ENCODE measurements around the gene GALNT2. TPM values are rescaled to one million over a fixed set of nuclear protein-coding genes. Genes with fewer than 3 reads are reported as not detected.

Gene GALNT2
- total RNA-seq, 1 donor, result 17.2 TPM

DNA sequence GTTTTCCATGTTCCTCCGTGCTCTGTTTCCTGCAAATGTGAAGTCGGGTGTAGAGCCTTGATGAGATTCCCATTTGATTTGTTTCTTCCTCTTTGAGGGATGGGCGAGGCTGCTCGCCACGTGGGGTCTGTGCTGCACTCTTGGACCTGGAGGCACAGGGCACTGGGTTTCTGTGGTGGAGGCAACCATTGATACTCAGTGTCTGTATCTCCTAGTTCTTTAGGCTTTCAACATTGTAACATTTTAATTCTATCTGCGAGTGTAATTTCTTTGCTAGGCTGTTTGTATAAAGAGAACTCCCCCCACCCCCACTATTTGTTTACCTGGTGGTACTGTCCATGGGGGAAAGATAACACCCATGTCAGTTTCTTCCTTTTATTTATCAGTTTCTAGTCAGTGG is 52.3 kb downstream of the GALNT2 start:
- Histone ChIP-seq H3K4me3 (ENCODE audit: low read length) (no peak overlapping the region), H3K4me1 (ENCODE audit: insufficient read depth, low read length) (peaks cover 18% of the 10 kb centered on the region), H3K9me3 (ENCODE audit: low read depth, low read length) (no peaks in the 10 kb centered on the region), H3K27me3 (ENCODE audit: insufficient read depth, low read length) (no peaks in the 10 kb centered on the region)

DNA sequence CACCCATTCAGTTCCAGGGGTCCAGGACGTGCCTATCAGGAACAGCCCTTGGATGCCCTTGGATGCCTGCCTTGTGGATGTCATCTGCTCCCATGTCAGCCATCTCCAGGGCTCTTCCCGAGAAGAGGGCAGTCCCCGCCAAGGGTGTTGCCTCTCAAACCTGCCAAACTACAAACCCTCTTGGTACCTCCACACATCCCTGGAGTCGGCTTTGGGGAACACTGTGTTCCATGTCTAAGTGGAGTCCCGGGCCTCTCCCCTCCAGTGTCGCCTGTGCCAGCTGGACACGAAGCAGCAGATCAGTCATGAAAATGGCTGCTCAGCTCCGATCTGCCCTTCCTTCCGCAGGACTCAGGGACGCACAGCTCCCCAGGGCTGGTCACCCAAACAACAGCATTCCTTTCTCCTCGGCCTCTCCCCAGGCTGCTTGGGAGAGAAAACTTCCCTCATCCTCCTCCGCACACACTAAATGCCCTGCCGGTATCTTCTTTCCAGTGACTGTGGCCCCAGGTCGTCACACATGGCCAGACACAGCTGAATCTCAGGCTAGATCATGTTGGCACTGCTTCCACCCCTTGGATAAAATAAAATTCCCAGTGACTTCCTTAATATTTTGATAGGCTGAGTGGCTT is 53.4 kb downstream of the GALNT2 start:
- Histone ChIP-seq H3K9me3 (ENCODE audit: low read depth, low read length) (no peaks in the 10 kb centered on the region), H3K4me1 (ENCODE audit: insufficient read depth, low read length) (peaks cover 28% of the 10 kb centered on the region), H3K4me3 (ENCODE audit: low read length) (no peak overlapping the region), H3K27me3 (ENCODE audit: insufficient read depth, low read length) (no peaks in the 10 kb centered on the region)

DNA sequence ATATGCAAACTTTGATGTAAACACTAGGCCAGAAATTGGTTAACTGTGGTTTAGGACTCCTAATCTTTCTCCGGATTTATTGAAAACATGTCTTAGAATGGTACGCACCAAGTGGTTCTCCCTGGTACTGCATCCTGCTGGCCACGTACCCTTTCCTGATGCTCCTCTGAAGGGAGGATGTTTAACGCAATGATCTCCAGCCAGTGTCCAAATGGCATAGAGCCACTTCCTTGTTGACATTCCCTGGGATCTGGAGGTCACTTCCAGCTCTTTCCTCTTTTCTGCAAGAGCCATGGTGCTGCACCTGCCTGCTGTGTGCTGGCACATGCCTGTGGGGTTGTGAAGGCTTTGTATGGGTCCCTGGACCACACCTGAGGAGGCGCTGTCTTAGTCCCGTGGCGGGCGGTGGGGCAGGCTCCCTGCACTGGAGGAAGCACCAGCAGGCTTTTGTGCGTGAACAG is 53.9 kb downstream of the GALNT2 start:
- no peaks in the 10 kb centered on the region for H3K27me3 ChIP-seq (ENCODE audit: insufficient read depth, low read length)
- H3K9me3 ChIP-seq (ENCODE audit: low read depth, low read length), result no peaks in the 10 kb centered on the region
- no peak overlapping the region for H3K4me3 ChIP-seq (ENCODE audit: low read length)
- peaks cover 34% of the 10 kb centered on the region for H3K4me1 ChIP-seq (ENCODE audit: insufficient read depth, low read length)

DNA sequence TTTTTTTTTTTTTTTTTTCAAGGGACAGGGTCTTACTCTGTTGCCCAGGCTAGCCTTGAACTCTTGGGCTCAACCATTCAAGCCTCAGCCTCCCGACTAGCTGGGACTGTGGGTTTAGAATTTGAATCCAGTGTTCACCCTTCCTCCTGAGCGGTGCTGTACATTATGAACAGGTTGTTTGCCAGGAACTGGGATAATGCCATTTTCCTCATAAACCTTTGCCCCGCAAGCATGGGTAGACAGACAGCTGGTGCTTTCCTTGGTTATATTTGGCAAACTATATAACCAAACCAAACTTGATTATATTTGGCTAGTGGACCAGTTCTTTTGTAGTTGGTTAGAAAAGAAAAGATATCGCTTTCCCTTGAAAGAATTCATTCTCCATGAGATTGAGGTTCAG is 54.9 kb downstream of the GALNT2 start:
- no peaks in the 10 kb centered on the region for H3K27me3 ChIP-seq (ENCODE audit: insufficient read depth, low read length)
- no peak overlapping the region for H3K4me3 ChIP-seq (ENCODE audit: low read length)
- peaks cover 44% of the 10 kb centered on the region for H3K4me1 ChIP-seq (ENCODE audit: insufficient read depth, low read length)
- no peaks in the 10 kb centered on the region for H3K9me3 ChIP-seq (ENCODE audit: low read depth, low read length)

DNA sequence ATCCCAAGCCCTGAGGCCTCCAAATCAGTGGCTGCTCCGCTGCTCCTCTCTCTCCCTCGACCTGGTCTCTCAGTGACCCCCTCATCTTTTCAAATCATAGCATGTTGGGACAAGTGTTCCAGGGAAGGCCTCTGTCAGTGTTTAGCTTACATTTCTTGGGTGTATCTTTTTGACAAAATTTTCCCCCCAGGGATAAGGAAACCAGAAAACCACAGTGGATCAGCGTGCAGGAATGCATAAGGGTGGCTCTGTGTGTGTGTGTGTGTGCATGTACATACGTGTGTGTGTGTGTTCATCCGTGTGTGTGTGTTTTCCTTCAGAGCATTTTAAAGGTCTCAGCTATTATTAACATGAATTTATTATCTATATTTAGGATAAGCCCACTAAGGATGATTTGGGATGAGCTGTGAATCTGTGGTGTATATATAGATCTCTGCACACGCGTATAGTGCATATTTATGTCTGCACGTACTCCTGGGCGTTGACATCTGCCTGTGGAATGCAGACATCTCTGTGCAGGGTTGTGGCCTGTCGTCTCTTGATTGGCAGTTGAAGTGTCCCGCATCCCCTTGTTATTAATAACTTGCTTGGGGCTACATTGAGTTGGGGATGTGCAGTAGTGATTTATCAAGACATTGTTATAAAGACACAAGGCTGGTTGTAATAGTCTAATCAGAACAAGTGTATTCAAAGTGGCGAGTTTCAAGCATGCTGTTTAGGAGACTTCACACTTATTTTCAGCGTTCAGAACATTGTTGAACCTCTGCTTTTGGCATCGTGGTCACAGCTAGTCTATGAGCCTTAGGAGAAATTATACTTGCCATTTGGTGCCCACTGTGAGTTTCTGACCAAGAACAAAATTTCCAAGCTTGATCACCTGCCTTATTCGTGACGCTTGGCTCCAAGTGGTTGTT is 55.6 kb downstream of the GALNT2 start:
- no peaks in the 10 kb centered on the region for H3K27me3 ChIP-seq (ENCODE audit: insufficient read depth, low read length)
- H3K9me3 ChIP-seq (ENCODE audit: low read depth, low read length), result no peaks in the 10 kb centered on the region
- no peak overlapping the region for H3K4me3 ChIP-seq (ENCODE audit: low read length)
- peaks cover 51% of the 10 kb centered on the region for H3K4me1 ChIP-seq (ENCODE audit: insufficient read depth, low read length)

DNA sequence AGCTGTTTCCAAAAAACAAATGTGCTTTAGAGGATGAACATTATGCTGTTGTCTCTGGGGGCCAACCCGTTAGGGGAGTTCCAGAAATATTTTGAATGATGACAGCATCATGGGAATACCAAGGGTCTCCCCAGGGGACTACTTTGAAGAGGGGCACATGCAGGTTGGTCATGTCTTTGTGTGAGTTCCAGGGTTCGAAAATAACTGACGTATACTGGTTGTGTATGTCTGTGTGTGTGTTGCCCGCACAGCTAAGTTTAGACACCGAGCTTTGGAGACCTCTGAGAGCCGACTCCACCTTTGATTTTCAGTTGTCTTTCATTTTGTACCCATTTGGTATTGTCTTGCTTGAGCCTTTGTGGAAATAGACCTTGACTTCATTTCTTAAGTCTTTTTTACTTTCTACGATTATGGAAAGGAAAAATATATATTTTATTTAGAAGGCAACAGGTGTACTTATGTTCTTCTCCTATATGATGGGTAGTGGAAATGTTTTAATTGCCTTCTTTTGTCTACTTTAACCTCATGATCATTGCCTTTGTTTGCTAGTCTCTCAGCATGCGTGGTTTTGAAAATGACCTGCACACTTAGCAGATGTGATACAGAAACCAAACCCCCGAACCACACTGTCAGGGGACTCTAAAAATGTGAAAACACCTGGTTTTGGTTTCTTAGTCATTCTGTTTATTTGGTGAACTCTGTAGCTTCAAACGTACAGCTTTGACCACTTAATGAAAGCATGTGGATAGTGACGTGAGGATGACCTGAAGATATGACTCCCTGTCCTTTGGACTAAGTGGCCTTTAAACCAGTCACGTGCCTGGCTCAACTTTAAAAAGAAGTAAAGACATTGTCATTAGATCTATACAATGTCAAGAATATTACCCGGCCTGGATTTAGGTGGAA is 56.5 kb downstream of the GALNT2 start:
- no peaks in the 10 kb centered on the region for H3K9me3 ChIP-seq (ENCODE audit: low read depth, low read length)
- peaks cover 54% of the 10 kb centered on the region for H3K4me1 ChIP-seq (ENCODE audit: insufficient read depth, low read length)
- H3K4me3 ChIP-seq (ENCODE audit: low read length), result no peak overlapping the region
- H3K27me3 ChIP-seq (ENCODE audit: insufficient read depth, low read length), result no peaks in the 10 kb centered on the region

DNA sequence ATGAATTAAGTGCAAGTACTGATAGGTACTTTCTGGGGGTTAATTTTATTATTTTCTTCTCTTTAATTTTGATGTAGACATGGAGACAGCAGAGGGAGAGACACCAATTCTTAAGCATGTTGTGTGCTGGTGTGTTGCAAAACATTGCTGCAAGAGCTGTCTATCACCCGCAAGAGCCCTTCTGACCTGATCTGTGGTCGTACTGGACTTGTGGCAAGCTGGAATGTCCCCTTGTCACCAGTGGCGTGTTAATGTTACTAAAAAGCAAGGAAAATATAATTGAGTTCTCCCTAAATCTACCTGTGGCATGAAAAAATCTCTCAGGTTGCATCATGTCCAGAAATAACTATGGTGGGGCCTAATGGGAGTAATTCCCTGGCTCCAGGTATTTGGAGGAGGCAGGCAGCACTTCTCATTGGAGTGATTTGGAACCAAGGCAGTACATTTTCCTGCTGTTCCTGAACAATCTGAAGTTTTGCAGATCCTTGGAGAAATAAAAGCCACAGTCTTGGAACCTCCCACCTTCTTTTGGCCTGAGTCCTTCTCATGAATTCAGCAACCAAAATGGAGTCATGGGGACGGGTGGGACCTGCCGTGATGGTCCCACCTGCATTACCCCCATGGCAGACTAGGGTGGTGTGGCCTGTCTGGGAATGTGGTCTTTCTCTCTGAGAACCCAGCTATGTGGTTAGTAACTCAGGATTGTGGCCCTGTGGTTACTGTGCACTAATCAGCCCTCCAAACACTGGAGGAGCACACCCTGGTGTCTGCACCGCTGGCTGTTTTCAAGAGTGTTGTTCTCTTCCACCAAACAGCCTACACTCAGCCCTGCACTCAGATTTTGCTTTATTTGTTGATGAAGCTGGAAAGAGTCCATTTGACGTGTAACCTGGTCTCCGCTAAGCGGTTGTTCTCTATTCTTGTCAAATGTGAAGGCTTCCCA is 57.4 kb downstream of the GALNT2 start:
- H3K27me3 ChIP-seq (ENCODE audit: insufficient read depth, low read length), result no peaks in the 10 kb centered on the region
- no peaks in the 10 kb centered on the region for H3K9me3 ChIP-seq (ENCODE audit: low read depth, low read length)
- no peak overlapping the region for H3K4me3 ChIP-seq (ENCODE audit: low read length)
- peaks cover 54% of the 10 kb centered on the region for H3K4me1 ChIP-seq (ENCODE audit: insufficient read depth, low read length)

DNA sequence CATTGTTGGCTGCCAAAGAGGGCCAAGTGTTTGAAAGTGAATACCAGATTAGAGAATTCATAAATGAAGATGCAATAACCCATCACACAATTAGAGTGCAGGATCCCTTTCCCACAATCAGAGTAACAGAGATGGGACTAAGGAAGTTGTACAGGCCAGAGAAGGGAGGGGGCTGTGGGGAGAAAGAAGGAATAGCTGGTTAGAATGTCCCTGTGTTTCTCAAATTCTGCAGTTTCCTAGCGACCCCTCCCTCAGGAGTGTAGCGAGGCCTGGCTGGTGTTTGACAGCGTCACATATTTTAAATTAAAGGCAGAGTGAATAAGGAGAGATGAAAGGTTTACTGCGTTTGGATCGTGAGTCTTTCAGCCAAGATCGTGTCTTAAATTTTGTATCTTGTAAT is 58.1 kb downstream of the GALNT2 start:
- no peaks in the 10 kb centered on the region for H3K9me3 ChIP-seq (ENCODE audit: low read depth, low read length)
- no peaks in the 10 kb centered on the region for H3K27me3 ChIP-seq (ENCODE audit: insufficient read depth, low read length)
- H3K4me3 ChIP-seq (ENCODE audit: low read length), result no peak overlapping the region
- peaks cover 54% of the 10 kb centered on the region for H3K4me1 ChIP-seq (ENCODE audit: insufficient read depth, low read length)

DNA sequence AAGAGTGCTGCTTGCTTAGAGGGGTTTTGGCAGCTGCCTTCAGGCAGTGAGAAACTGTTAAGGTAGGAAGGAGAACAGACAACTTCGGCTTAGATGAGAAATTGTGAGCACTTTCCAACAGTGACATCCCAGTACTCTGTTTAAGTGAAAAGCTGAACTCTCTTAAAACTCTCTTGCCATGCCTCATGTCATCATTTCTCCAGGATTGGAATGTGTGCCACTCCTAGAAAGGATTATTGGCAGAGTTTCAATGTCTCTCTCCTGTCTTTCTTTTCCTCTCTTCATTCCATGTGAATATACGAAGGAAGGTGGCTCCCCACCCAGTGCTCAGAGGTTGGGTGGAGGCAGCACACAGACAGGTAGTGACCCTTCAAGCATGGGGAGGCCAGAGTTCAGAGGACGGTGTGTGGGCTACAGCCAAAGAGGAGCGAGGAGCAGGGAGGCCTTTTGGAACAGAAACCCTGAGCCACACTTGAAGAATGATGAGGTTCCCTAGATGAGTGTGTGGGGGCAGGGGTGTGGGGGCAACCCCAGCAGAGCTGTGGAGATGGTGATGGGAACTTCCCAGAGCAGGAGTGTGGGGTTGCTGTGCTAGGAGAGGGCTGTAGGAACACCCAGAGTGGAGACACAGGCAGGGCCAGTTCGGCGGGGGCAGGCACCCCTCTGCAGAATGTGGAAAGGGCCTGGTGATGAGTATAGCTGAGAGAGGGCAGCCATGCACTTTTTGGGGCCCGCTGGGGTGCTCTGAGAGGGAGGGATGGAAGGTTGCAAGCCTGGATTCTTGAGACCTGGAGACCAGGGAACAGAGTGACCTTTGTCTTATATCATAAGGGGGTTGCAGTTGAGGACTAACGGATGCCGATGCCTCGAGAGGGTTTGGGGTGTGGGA is 58.8 kb downstream of the GALNT2 start:
- Histone ChIP-seq H3K4me1 (ENCODE audit: insufficient read depth, low read length) (peaks cover 54% of the 10 kb centered on the region), H3K4me3 (ENCODE audit: low read length) (no peak overlapping the region)

DNA sequence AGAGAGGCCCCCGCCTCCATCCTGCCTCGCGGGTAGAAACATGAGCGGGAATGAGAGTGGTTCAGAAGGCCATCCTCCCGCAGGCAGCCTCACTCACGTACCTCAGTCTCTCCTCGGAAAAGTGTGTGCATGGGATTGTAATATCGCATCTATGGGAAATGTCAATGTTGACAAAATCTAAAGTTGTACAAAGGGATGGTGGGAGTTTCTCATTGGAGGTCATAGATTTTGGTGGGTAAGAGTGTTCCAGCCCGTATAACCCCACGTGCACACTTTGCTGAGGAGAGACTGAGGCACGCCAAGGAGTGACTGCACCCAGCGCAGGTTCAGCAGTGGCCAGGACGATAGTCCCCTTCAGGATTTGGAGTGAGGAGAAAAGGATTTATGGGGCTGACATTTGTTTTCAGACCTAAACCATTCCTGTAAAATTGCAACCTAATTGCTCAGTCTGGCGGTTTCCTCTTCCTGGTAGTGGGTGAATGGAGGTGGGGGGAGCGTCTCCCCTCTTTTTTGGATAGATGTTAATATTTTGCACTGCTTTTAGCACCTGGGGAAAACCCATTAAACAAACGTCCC is 59.6 kb downstream of the GALNT2 start:
- Histone ChIP-seq H3K9me3 (ENCODE audit: low read depth, low read length) (no peaks in the 10 kb centered on the region), H3K27me3 (ENCODE audit: insufficient read depth, low read length) (no peaks in the 10 kb centered on the region), H3K4me3 (ENCODE audit: low read length) (no peak overlapping the region), H3K4me1 (ENCODE audit: insufficient read depth, low read length) (peaks cover 54% of the 10 kb centered on the region)

More for the DNA sequence above, 58.8 kb downstream of the GALNT2 start:
- Histone ChIP-seq H3K27me3 (ENCODE audit: insufficient read depth, low read length) (no peaks in the 10 kb centered on the region), H3K9me3 (ENCODE audit: low read depth, low read length) (no peaks in the 10 kb centered on the region)

DNA sequence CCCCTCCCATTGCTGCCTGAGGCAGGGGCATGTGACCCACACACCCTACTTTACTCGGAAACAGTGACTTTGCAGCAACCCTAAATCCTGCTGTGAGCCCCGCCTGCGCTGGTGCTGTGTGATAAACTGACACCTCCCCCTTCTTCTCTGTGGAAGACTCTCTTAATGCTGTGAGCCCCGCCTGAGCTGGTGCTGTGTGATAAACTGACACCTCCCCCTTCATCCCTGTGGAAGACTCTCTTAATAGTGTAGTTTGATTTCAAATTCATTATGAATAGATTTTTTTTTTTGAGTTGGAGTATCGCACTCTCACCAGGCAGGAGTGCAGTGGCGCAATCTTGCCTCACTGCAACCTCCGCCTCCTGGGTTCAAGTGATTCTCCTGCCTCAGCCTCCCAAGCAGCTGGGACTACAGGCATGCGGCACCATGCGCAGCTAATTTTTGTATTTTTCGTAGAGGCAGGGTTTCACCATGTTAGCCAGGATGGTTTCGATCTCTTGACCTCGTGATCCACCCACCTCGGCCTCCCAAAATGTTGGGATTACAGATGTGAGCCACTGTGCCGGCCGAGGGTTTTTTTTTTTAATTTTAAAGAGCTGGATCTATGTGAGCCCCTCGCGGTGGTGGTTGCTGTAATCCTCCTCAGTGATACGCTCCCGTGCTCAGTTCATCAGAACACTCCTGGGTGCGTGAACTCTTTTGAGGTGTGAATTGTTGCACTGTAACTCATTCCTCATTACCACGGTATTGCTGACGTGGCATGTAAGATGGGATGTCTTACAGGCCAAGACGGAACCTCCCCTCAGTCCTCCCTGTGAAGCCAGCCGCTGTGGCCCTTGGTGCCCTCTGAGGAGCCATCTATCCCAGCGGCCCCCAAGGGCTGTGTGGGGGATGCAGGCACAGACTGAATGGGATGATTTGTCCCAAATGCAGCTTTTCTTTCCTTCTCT is 60.3 kb downstream of the GALNT2 start:
- H3K9me3 ChIP-seq (ENCODE audit: low read depth, low read length), result no peaks in the 10 kb centered on the region
- H3K4me1 ChIP-seq (ENCODE audit: insufficient read depth, low read length), result peaks cover 51% of the 10 kb centered on the region
- no peak overlapping the region for H3K4me3 ChIP-seq (ENCODE audit: low read length)
- no peaks in the 10 kb centered on the region for H3K27me3 ChIP-seq (ENCODE audit: insufficient read depth, low read length)

DNA sequence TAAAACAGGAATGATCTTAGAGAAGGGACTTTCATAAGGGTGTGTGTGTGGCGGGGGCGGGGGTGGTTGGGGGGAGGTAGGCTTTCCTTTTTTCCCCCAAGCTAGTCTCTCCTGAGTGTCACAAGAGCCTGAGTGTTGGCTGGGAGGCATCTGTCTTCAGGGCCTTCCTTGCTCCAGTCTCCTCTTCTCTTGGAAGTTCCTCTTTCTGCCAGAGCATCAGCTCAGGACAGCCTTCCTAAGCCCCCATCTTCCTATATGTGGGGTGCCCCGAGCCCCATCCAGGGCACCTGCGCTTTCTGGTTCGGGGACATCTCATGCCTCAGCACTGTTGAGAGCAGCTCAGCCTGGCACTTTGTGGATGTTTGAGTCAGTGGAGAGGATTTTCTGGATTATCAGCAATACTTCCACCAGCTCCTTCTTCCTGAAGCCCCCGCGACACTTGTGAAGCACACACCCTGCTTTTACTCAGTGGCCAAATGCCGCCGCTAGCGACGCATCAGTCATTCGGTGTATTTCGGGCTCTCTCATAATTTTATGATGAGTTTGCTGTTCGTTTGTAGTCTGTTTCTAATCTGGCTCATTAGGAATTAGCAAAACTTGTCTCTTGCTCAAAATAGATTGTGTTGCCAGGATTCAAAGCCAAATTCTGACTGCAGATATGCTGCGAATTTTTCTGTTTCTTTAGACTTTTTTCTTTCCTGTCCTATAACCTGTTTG is 61.7 kb downstream of the GALNT2 start:
- Histone ChIP-seq H3K27me3 (ENCODE audit: insufficient read depth, low read length) (no peaks in the 10 kb centered on the region), H3K4me1 (ENCODE audit: insufficient read depth, low read length) (peaks cover 43% of the 10 kb centered on the region), H3K4me3 (ENCODE audit: low read length) (no peak overlapping the region)

More for the DNA sequence above, 61.7 kb downstream of the GALNT2 start:
- no peaks in the 10 kb centered on the region for H3K9me3 ChIP-seq (ENCODE audit: low read depth, low read length)

Data from mononuclear cell (primary cell).